SH-SY5Y (cell line): ENCODE results near the gene LRRC72.

ENCODE experiments used
- GATA2 ChIP-seq: IDR thresholded peaks from 2 replicates; pipeline ENCODE4 v1.6.1; 2011; ENCODE audit warnings: mild to moderate bottlenecking, low read depth, low read length
- GATA3 ChIP-seq: IDR thresholded peaks from 2 replicates; pipeline ENCODE4 v1.6.1; 2011; ENCODE audit warnings: low read depth, mild to moderate bottlenecking, low read length, moderate library complexity

DNA sequence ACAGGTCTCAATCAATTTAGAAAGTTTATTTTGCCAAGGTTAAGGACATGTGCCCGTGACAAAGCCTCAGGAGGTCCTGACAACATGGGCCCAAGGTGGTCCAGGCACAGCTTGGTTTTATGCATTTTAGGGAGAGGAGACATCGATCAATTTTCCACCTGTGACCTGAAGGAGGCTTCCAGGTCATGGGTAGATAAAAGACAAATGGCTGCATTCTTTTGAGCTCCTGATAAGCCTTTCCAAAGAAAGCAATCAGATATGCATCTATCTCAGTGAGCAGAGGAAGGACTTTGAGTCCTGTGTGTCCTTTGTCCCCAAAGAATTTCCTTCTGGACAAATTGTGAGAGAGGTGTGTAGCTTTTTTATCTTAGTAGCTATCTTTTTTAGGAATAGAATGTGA, 15.8 kb downstream of the LRRC72 start:
- TF ChIP-seq GATA2 (no peak), GATA3 (no peak)
